ENCODE measurements around the gene KNCN.
A peak's percentile ranks its signal among the peaks of the same experiment; 100 is the strongest.

Gene KNCN

DNA sequence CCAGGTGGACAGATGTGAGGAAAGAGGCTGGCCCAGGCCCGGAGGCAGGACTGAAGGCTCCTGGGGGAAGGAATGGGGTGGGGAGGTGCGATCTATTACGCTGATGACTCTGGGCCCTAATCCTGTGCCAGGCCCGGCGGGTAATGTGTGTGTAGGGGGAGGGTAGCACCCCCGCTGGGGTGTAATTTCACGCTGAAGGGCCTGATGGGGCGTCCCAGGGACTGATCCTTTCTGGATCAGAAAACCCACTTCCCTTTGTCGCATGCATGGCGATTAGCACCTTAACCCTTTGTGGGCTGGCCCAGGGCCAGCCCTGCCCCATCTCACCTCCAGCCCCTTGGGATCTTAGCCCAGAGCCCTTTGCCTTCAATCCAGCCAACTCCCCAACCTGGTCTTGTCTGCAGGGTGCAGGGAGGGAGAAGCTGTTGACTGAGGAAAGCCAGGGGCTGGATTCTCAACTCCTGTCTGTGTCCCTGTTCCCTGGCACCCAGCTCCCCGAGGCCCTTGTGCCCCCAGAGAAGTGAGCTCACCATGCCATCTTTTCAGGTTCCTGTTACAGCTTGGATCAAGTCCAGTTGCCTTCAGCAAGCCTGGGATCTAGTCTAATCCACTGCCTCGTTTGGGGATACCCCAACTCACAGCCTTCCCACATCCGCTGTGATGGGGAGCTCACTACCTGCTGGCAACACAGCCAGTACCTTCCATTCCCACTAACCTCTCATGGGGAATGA lies 26.0 kb downstream of the KNCN start (continued):
- TF ChIP-seq, protein P1, sequence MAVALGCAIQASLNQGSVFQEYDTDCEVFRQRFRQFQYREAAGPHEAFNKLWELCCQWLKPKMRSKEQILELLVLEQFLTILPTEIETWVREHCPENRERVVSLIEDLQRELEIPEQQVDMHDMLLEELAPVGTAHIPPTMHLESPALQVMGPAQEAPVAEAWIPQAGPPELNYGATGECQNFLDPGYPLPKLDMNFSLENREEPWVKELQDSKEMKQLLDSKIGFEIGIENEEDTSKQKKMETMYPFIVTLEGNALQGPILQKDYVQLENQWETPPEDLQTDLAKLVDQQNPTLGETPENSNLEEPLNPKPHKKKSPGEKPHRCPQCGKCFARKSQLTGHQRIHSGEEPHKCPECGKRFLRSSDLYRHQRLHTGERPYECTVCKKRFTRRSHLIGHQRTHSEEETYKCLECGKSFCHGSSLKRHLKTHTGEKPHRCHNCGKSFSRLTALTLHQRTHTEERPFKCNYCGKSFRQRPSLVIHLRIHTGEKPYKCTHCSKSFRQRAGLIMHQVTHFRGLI (tag by site-specific recombination; IDR thresholded peaks at IDR 0.05), result no peak
- TF ChIP-seq ZNF776 (tag by site-specific recombination; IDR thresholded peaks at IDR 0.05; ENCODE audit: borderline replicate concordance) (no peak), PRDM1 (tag by site-specific recombination; IDR thresholded peaks at IDR 0.05) (no peak), IKZF3 (tag by site-specific recombination; IDR thresholded peaks at IDR 0.05) (peak; percentile 20; the same call in 1 of the 2 replicates), ZNF341 (tag by site-specific recombination; IDR thresholded peaks at IDR 0.05; ENCODE audit: low read depth) (peak; percentile 26; the same call in 1 of the 2 replicates), KLF10 (tag by site-specific recombination; IDR thresholded peaks at IDR 0.05) (no peak), ZNF549 (tag by site-specific recombination; IDR thresholded peaks at IDR 0.05) (no peak), ZNF76 (tag by site-specific recombination; IDR thresholded peaks at IDR 0.05; ENCODE audit: borderline replicate concordance, low read depth) (peak; percentile 12; the same call in 1 of the 2 replicates), ZNF19 (tag by site-specific recombination; IDR thresholded peaks at IDR 0.05; ENCODE audit: low read depth) (no peak), ZFP69B (tag by site-specific recombination; IDR thresholded peaks at IDR 0.05) (no peak), ZNF830 (tag by site-specific recombination; IDR thresholded peaks at IDR 0.05; ENCODE audit: low read depth) (no peak), ZNF621 (tag by site-specific recombination; IDR thresholded peaks at IDR 0.05) (no peak), ZNF16 (tag by site-specific recombination; IDR thresholded peaks at IDR 0.05; ENCODE audit: low read depth) (no peak), ZEB2 (tag by site-specific recombination; IDR thresholded peaks at IDR 0.05) (no peak), INSM2 (tag by site-specific recombination; IDR thresholded peaks at IDR 0.05) (no peak), HOXD13 (CRISPR knock-in tag; IDR thresholded peaks at IDR 0.05; ENCODE audit: borderline replicate concordance) (no peak), ZNF623 (tag by site-specific recombination; IDR thresholded peaks at IDR 0.05) (no peak), ZNF626 (tag by site-specific recombination; IDR thresholded peaks at IDR 0.05) (no peak), ZNF580 (tag by site-specific recombination; IDR thresholded peaks at IDR 0.05) (peak; percentile 60; the same call in 1 of the 2 replicates), ZNF596 (tag by site-specific recombination; IDR thresholded peaks at IDR 0.05) (no peak), YY2 (tag by site-specific recombination; IDR thresholded peaks at IDR 0.05) (no peak), ZSCAN30 (tag by site-specific recombination; IDR thresholded peaks at IDR 0.05) (no peak), ZSCAN5A (tag by site-specific recombination; IDR thresholded peaks at IDR 0.05) (no peak)
- TF ChIP-seq, protein P2, sequence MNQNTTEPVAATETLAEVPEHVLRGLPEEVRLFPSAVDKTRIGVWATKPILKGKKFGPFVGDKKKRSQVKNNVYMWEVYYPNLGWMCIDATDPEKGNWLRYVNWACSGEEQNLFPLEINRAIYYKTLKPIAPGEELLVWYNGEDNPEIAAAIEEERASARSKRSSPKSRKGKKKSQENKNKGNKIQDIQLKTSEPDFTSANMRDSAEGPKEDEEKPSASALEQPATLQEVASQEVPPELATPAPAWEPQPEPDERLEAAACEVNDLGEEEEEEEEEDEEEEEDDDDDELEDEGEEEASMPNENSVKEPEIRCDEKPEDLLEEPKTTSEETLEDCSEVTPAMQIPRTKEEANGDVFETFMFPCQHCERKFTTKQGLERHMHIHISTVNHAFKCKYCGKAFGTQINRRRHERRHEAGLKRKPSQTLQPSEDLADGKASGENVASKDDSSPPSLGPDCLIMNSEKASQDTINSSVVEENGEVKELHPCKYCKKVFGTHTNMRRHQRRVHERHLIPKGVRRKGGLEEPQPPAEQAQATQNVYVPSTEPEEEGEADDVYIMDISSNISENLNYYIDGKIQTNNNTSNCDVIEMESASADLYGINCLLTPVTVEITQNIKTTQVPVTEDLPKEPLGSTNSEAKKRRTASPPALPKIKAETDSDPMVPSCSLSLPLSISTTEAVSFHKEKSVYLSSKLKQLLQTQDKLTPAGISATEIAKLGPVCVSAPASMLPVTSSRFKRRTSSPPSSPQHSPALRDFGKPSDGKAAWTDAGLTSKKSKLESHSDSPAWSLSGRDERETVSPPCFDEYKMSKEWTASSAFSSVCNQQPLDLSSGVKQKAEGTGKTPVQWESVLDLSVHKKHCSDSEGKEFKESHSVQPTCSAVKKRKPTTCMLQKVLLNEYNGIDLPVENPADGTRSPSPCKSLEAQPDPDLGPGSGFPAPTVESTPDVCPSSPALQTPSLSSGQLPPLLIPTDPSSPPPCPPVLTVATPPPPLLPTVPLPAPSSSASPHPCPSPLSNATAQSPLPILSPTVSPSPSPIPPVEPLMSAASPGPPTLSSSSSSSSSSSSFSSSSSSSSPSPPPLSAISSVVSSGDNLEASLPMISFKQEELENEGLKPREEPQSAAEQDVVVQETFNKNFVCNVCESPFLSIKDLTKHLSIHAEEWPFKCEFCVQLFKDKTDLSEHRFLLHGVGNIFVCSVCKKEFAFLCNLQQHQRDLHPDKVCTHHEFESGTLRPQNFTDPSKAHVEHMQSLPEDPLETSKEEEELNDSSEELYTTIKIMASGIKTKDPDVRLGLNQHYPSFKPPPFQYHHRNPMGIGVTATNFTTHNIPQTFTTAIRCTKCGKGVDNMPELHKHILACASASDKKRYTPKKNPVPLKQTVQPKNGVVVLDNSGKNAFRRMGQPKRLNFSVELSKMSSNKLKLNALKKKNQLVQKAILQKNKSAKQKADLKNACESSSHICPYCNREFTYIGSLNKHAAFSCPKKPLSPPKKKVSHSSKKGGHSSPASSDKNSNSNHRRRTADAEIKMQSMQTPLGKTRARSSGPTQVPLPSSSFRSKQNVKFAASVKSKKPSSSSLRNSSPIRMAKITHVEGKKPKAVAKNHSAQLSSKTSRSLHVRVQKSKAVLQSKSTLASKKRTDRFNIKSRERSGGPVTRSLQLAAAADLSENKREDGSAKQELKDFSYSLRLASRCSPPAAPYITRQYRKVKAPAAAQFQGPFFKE (tag by site-specific recombination; IDR thresholded peaks at IDR 0.05; ENCODE audit: borderline replicate concordance), result no peak
- TF ChIP-seq, protein P3, sequence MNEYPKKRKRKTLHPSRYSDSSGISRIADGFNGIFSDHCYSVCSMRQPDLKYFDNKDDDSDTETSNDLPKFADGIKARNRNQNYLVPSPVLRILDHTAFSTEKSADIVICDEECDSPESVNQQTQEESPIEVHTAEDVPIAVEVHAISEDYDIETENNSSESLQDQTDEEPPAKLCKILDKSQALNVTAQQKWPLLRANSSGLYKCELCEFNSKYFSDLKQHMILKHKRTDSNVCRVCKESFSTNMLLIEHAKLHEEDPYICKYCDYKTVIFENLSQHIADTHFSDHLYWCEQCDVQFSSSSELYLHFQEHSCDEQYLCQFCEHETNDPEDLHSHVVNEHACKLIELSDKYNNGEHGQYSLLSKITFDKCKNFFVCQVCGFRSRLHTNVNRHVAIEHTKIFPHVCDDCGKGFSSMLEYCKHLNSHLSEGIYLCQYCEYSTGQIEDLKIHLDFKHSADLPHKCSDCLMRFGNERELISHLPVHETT (tag by site-specific recombination; IDR thresholded peaks at IDR 0.05), result no peak
- TF ChIP-seq, protein P4, sequence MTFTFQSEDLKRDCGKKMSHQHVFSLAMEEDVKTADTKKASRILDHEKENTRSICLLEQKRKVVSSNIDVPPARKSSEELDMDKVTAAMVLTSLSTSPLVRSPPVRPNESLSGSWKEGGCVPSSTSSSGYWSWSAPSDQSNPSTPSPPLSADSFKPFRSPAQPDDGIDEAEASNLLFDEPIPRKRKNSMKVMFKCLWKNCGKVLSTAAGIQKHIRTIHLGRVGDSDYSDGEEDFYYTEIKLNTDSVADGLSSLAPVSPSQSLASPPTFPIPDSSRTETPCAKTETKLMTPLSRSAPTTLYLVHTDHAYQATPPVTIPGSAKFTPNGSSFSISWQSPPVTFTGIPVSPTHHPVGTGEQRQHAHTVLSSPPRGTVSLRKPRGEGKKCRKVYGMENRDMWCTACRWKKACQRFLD (tag by site-specific recombination; IDR thresholded peaks at IDR 0.05), result no peak

Measured in HEK293 (cell line).